ENCODE results near the gene RAB27A.

DNA sequence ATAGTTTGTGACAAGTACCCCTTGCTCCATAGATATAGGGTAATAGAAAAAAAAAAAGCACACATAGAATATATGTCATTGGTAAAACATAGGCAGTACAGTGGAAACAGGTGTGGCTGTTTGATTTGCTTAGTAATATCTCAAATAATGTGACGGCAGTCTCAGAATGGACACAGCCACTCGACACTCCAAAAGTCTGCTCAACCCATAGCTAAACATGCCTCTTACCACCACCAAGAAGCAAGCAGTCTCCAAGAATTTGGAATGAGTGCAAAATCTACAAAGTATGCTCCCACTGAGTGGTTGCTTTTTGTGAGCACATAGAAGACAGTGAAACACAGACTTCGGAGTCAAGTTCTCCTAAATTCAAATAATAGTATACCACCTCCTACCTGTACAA, 43.0 kb downstream of the RAB27A start:
- TF ChIP-seq, protein P1, sequence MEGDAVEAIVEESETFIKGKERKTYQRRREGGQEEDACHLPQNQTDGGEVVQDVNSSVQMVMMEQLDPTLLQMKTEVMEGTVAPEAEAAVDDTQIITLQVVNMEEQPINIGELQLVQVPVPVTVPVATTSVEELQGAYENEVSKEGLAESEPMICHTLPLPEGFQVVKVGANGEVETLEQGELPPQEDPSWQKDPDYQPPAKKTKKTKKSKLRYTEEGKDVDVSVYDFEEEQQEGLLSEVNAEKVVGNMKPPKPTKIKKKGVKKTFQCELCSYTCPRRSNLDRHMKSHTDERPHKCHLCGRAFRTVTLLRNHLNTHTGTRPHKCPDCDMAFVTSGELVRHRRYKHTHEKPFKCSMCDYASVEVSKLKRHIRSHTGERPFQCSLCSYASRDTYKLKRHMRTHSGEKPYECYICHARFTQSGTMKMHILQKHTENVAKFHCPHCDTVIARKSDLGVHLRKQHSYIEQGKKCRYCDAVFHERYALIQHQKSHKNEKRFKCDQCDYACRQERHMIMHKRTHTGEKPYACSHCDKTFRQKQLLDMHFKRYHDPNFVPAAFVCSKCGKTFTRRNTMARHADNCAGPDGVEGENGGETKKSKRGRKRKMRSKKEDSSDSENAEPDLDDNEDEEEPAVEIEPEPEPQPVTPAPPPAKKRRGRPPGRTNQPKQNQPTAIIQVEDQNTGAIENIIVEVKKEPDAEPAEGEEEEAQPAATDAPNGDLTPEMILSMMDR (IDR thresholded peaks at IDR 0.05; ENCODE audit: insufficient read depth, low read depth, low read length): no peak
- TF ChIP-seq EZH2 (IDR thresholded peaks at IDR 0.05; ENCODE audit: insufficient read depth, low read length): no peak

All from astrocyte (in vitro differentiated cells and primary cell).